ENCODE measurements around the gene CARD18. TPM values are rescaled to one million over a fixed set of nuclear protein-coding genes. Genes with fewer than 3 reads are reported as not detected.
"Not testable (repeated sequence)": the region's sequence is repeated elsewhere in the genome, so short reads cannot be mapped to it uniquely, and the experiment has no call there.

Gene CARD18
- total RNA-seq, 1 experiment from 2014 or later = not detected

GRCh38 chr11:105135883-105136282, 3.7 kb downstream of the CARD18 start:
- DNase-seq (ENCODE audit: low read depth) = no peak

- peak; percentile 10 for DNase-seq (ENCODE audit: low read depth)
Observed at GRCh38 chr11:105132716-105133511, 6.7 kb downstream of the CARD18 start.

GRCh38 chr11:105130189-105130813, 9.3 kb downstream of the CARD18 start:
- DNase-seq (ENCODE audit: low read depth) = no peak

GRCh38 chr11:105124756-105125155, 14.8 kb downstream of the CARD18 start:
- no peak for DNase-seq (ENCODE audit: low read depth)

GRCh38 chr11:105111145-105111944, 28.2 kb downstream of the CARD18 start:
- DNase-seq (ENCODE audit: low read depth) = no peak

- no peak for DNase-seq (ENCODE audit: low read depth)
Observed at GRCh38 chr11:105110688-105111030, 28.9 kb downstream of the CARD18 start.

GRCh38 chr11:105109855-105110687, 29.5 kb downstream of the CARD18 start:
- peak; percentile 61 for DNase-seq (ENCODE audit: low read depth)

GRCh38 chr11:105109321-105109720, 30.2 kb downstream of the CARD18 start:
- DNase-seq (ENCODE audit: low read depth) = no peak

GRCh38 chr11:105108247-105108646, 31.3 kb downstream of the CARD18 start:
- no peak for DNase-seq (ENCODE audit: low read depth)

GRCh38 chr11:105107226-105107825, 32.2 kb downstream of the CARD18 start:
- DNase-seq (ENCODE audit: low read depth) = not testable (repeated sequence)

- DNase-seq (ENCODE audit: low read depth) = no peak
Observed at GRCh38 chr11:105106140-105106539, 33.4 kb downstream of the CARD18 start.

- no peak for DNase-seq (ENCODE audit: low read depth)
Observed at GRCh38 chr11:105104292-105104691, 35.3 kb downstream of the CARD18 start.

GRCh38 chr11:105103336-105103735, 36.2 kb downstream of the CARD18 start:
- no peak for DNase-seq (ENCODE audit: low read depth)

- DNase-seq (ENCODE audit: low read depth) = not testable (repeated sequence)
Observed at GRCh38 chr11:105102079-105102581, 37.4 kb downstream of the CARD18 start.

GRCh38 chr11:105100981-105101630, 38.5 kb downstream of the CARD18 start:
- no peak for DNase-seq (ENCODE audit: low read depth)

GRCh38 chr11:105100206-105100605, 39.4 kb downstream of the CARD18 start:
- peak; percentile 24 for DNase-seq (ENCODE audit: low read depth)

GRCh38 chr11:105099594-105099993, 40.0 kb downstream of the CARD18 start:
- DNase-seq (ENCODE audit: low read depth) = not testable (repeated sequence)

GRCh38 chr11:105092256-105093239, 47.0 kb downstream of the CARD18 start:
- DNase-seq (ENCODE audit: low read depth) = no peak

Measured in HT1080 (cell line).